Ammon's horn (tissue), 1 donor: ENCODE measurements around the gene CD200R1L.

Source experiments
- DNase-seq: peaks from one replicate; pipeline ENCODE4 v3.0.0-alpha.2; 2016; ENCODE audit warnings: low spot score

The CD200R1L gene

DNA sequence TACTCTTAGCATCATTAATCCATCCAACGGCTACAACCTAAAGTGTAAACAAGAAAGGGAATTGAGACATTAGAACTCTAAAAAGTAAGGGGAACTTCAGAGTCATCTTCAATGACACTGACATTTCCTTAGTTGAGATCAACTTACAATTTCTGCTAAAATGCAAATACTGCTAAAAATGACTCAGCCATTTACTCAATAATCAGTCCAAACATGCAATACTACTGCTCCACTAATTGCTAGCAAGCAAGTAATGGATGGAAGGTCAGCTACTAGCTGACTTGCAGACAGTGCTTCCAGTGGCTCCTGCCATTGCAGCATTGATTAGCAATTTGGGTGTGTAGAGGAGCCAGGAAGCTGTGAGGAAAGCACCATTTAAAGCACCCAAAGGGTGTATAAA lies 28.4 kb downstream of the CD200R1L start:
- no peak for DNase-seq

GRCh38 chr3:112817797-112818196 lies 28.9 kb downstream of the CD200R1L start:
- no peak for DNase-seq

DNA sequence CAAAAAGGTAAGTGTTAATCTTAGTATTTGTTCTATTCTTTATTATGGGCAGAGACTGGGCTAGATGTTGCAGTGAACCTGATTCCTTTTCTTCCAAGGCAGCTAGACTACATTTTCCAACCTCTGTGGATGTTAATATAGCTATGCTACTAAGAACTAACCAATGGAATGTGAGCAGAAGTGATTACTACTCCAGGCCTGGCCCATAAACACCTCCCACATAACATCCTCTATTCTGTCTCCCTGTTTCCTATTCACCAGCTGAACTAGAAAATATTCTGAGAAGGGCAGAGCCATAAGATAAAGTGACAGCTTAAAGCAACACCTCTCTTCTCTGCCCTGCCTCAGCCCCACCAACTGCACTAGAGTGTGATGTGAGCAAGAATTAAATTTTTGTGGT lies 29.4 kb downstream of the CD200R1L start:
- no peak for DNase-seq

- DNase-seq: no peak
These were observed 30.7 kb downstream of the CD200R1L start for GRCh38 chr3:112815981-112816380.

DNA sequence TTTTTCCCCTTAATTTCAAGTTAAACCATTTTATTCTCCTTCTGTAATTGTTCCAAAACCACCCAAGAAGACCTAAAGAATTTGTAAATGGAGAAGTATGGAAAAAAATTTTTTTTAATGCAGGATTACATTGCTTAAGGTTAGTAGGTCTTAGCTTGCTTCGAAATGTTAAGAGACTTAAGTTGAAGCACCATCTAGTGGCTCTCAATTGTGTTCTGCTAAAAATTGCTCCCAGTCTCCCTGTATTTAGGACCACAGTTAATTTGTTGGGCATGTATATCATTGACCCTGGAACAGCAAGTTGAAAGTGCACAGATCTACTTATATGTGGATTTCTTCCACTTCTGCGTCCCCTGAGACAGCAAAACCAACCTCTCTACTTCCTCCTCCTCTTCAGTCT lies 32.4 kb downstream of the CD200R1L start:
- DNase-seq: peak; percentile 43

GRCh38 chr3:112813723-112814171 lies 32.9 kb downstream of the CD200R1L start:
- peak; percentile 72 for DNase-seq

DNA sequence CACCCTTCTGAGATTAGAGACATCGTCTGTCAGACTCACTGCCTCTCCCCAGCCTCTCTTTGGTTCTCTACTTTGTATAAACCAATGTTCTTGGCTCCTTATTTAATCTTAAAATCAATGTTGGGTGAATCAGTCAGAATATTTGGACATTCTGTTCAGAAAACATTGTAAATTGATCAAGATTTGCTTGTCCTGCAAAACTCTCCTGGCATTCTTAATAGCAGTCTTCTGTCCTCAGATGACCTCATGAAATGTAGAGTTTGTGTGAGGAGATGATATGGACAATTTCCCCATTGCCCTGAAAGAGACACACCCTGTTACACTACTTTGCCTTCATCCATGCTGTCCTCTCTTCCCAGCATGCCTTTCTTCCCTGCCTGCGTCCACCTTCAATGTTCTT lies 33.6 kb downstream of the CD200R1L start:
- no peak for DNase-seq

DNA sequence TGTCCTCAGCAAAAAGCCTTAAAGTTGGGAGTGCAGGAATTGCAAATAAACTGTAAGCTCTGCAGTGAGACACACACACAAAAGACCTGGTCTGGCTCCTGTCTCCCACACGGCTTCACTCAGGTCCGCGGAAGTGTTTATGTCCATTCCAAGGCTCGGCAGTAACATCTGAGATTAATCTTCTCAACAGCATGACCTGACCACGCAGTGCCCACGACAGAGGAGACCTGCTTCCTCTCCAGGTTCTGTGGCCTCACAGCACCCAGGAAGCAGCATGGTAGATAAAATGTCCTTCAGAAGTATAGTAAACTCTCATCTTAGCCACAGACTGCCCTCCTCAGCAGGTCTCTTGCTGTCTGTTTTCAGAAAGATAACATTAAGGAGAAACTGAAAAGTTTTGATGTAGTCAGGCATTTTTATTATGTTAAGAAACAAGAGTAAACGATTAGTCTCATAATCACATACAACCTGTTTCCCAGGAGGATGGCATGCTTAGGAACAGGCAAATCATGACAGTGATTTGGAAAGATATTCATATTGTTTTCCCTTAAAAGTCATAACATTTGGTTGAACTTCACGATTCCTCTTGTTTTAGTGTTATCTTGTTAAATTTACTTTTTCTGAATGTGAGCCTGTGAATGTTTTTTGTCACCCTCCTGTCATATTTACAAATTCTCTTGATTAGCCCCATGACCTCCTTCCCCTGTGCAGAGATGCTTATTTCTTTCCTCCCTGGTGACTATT lies 34.6 kb downstream of the CD200R1L start:
- peak; percentile 45 for DNase-seq

GRCh38 chr3:112811131-112811884 lies 35.4 kb downstream of the CD200R1L start:
- no peak for DNase-seq

DNA sequence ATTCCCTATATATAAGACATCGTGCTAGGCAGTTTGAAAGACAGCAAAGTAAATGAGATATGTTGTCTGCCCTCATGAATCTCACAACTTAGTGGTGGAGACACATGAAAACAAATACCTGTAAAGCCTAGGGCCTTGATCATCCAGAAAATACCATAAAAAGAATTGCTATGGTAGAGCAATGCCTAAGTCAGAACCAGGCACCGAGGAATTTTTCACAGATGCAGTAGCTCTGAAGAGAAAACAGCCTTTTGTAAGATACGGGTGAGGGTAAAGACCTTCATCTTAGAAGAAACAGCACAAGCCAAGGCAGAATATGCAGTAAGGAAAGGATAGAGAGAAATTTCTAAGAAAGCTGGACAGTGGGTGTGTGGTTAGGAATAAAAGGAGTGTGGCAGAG lies 36.1 kb downstream of the CD200R1L start:
- no peak for DNase-seq

DNA sequence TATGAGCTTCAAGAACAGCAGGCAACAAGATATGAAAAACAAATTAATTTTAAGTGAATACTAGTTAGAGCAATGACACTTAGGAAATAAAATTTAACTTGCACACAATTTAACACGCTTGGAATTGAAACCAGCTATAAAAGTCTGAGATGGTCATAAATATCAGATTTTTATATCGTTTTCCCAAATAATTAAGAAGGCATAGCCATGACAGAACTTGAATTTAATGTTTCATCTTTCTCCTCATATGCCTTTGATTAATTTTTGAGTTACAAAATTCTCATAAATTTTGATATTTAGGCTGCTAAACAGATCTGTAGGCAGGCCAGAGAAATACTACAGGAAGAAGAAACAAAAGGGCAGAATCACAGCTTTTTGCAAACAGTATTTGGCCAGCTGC lies 38.5 kb downstream of the CD200R1L start:
- no peak for DNase-seq

GRCh38 chr3:112807685-112808084 lies 39.0 kb downstream of the CD200R1L start:
- DNase-seq: no peak

- no peak for DNase-seq
These were observed 39.8 kb downstream of the CD200R1L start for GRCh38 chr3:112806903-112807302.

- DNase-seq: no peak
These were observed 41.5 kb downstream of the CD200R1L start for GRCh38 chr3:112805126-112805525.

DNA sequence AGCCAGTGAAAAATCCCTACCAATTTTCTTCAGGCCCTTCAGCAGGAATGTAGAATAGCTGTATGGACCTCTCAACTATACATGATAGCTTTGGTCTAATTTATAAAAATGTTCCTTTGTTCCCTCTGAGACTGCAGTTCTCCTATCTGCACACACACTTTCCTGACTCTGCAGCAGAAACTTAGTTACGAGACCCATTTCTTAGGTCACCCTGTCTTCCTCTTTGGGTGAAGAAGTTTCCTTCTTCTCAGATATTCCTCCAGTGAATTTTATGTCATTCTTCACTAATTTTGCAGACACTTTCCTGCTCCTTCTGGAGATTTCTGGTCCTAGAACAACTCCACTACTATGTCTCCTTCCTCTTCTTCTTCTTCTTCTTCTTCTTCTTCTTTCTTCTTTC lies 42.6 kb downstream of the CD200R1L start:
- no peak for DNase-seq

DNA sequence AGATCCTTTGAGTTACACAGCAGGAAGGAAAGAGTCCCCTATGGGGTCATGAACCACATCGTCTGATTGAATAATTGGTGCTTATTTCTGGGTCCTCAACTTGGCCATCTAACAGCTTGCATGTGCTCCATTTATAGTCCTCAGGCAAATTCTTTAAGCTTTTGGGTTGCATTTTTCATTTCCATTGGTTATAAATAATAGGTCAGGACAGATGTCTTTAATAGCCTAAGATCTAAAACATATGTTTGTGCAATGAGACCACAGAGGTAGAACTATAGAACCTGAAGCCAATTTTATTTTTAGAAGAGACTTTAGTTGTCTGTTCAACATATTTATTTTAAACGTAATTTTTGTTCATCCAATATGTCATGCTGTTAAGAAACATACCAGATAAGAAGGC lies 43.2 kb downstream of the CD200R1L start:
- DNase-seq: no peak

GRCh38 chr3:112802338-112802737 lies 44.3 kb downstream of the CD200R1L start:
- no peak for DNase-seq

DNA sequence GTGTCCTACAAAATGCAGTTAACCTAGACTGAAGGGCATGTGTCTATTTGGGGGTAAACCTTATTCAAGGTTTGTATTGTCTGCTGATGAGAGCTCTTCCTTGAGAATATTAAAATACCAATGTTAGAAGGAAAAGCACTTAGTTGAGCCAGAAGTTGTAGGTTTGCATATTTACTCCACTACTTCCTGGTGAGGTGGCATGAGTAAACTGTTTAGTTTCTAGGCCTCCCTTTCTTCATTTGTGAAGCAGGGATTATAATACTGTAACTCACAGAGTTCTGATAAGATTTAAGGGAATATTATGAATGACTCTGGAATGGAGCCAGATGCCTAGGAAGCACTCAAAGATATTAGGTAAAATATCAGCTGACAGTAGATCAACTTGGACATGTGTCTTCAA lies 46.7 kb downstream of the CD200R1L start:
- no peak for DNase-seq

DNA sequence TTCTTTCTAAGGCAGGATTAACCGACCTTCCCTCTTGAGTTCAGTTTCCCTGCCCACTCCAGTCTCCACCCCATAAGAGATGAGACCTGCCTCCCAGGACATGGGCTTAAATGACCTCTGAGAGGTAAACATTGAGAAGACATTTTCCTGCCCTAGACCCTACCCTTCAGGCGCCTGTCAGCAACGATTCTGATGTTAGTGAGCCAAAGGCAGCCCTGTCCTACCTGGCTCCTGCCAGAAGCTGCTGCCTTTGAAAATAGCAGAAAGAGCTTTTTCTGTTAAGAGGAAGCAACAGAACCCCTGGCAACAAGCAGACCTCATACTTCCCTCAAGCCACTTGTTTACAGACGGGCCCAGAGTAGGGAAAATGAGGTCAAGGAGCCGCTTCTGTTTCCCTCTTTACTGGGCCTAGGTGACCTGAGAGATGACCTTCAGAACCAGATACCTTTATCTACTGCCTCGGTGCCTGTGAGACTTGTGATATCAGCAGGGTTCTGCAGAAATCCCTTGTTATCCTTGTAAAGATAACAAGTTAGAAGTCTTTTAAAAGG lies 52.0 kb downstream of the CD200R1L start:
- DNase-seq: peak; percentile 23

GRCh38 chr3:112793326-112794081 lies 53.2 kb downstream of the CD200R1L start:
- DNase-seq: no peak

DNA sequence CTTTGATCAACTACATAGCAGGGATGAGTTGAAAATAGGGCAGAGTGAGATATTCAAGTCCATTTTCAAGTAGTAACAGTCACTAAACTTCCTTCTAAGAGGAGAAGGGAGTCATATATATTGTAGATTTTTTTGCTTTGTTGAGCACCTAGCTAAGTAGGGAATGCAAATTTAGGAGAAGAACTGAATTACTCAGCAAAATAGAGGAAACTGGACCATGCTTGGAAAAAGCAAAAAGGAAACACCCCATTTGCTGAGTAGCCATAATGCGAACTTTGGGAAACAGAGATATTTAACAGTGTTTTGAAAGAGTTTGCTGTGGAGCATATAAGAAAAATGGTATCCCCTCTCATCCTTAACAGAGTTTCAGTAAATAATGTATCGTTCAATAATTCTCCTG lies 54.9 kb downstream of the CD200R1L start:
- DNase-seq: no peak

- DNase-seq: no peak
These were observed 56.9 kb downstream of the CD200R1L start for GRCh38 chr3:112789787-112790186.
